MCF 10A (cell line): ENCODE results near the gene THADA. TPM values are rescaled to one million over a fixed set of nuclear protein-coding genes. Genes with fewer than 3 reads are reported as not detected.

Experiments used
- BruUV-seq: library from RNA; stranded (reverse); fragments of 400-500 nt; replicated peaks from 2 replicates; lab custom pipeline; 2021; lab: Mats Ljungman, UMichigan
- CTCF ChIA-PET: fragments of 300-600 bp; sonication (Branson Sonifier 250); formaldehyde crosslinking; extraction: SDS; loops from one replicate; lab custom pipeline; 2021; ENCODE audit warnings: antibody characterized with exemption, inconsistent platforms; lab: Yijun Ruan, JAX
- POLR2A ChIA-PET: fragments of 300-600, 350-650 bp; sonication (Branson Sonifier 250); formaldehyde crosslinking; extraction: SDS; loops from one replicate; lab custom pipeline; 2020; ENCODE audit warnings: antibody characterized with exemption, inconsistent platforms; lab: Yijun Ruan, JAX
- DNase-seq: peaks from one replicate; pipeline ENCODE4 v3.0.0-alpha.2; 2018; ENCODE audit not compliant: unreplicated experiment
- H3K27ac Mint-ChIP-seq: one replicate; pipeline ENCODE4 v1.8.0; 2022; ENCODE audit warnings: mild to moderate bottlenecking, low read depth, mixed read lengths; ENCODE audit not compliant: unreplicated experiment
- H3K27me3 Mint-ChIP-seq: one replicate; pipeline ENCODE4 v1.8.0; 2022; ENCODE audit warnings: mixed read lengths; ENCODE audit not compliant: insufficient read depth, unreplicated experiment
- H3K36me3 Mint-ChIP-seq: one replicate; pipeline ENCODE4 v1.8.0; 2022; ENCODE audit warnings: mild to moderate bottlenecking, moderate library complexity, mixed read lengths; ENCODE audit not compliant: insufficient read depth, unreplicated experiment
- H3K4me1 Mint-ChIP-seq: one replicate; pipeline ENCODE4 v1.8.0; 2022; ENCODE audit warnings: mixed read lengths; ENCODE audit not compliant: insufficient read depth, unreplicated experiment
- H3K4me3 Mint-ChIP-seq: one replicate; pipeline ENCODE4 v1.8.0; 2022; ENCODE audit warnings: mild to moderate bottlenecking, moderate library complexity, mixed read lengths; ENCODE audit not compliant: unreplicated experiment
- H3K9me3 Mint-ChIP-seq: one replicate; pipeline ENCODE4 v1.8.0; 2022; ENCODE audit warnings: mixed read lengths; ENCODE audit not compliant: unreplicated experiment
- intact Hi-C: fragments of 100-400 bp; cut with micrococcal nuclease; formaldehyde crosslinking; loops from 2 replicates; pipeline ENCODE4 v1.14.1; 2022
- total RNA-seq: library from RNA; stranded (reverse); gene quantifications from 2 replicates; pipeline ENCODE4 v1.2.3, GENCODE V29; 2022
- TF ChIP-seq, protein P1 (sequence below): fragments of 200-600 bp; IDR thresholded peaks from one replicate; pipeline ENCODE4 v1.8.0; 2022; ENCODE audit warnings: antibody characterized with exemption, mild to moderate bottlenecking; ENCODE audit not compliant: unreplicated experiment

THADA gene
- total RNA-seq, 1 experiment from 2014 or later, result 49.8 TPM

DNA sequence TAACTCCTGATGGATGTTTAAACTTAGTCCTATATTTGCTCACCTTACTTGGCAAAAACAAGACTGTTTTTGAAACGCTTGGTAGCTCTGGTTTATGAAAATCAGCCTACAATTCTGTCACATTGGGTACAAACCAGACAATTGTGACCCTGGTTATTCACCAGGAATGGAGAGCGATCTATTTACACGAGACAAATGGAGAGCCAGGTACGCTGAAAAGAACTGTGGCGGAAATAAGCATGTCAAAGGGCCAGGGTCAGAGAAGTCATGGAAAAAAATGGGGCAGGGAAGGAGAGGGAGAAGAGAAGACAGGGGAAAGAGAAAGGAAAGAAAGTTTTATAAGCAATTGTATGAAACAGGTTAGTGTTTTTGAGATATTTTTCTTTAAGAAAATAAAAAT, 250.0 kb downstream of the THADA start:
- POLR2A ChIA-PET, result interaction anchor here (0.7 kb wide), 1 partner anchor 25 kb away, joined by 3 read pairs; no protein-coding TSS in a partner anchor
- intact Hi-C loops, result no loop called here
- Mint-ChIP-seq H3K4me1 (peaks cover 18% of the 10 kb centered on the region), H3K27ac (no peak overlapping the region), H3K27me3 (no peaks in the 10 kb centered on the region), H3K4me3 (no peak overlapping the region), H3K36me3 (peaks cover 16% of the 10 kb centered on the region), H3K9me3 (no peaks in the 10 kb centered on the region)
- TF ChIP-seq, protein P1, sequence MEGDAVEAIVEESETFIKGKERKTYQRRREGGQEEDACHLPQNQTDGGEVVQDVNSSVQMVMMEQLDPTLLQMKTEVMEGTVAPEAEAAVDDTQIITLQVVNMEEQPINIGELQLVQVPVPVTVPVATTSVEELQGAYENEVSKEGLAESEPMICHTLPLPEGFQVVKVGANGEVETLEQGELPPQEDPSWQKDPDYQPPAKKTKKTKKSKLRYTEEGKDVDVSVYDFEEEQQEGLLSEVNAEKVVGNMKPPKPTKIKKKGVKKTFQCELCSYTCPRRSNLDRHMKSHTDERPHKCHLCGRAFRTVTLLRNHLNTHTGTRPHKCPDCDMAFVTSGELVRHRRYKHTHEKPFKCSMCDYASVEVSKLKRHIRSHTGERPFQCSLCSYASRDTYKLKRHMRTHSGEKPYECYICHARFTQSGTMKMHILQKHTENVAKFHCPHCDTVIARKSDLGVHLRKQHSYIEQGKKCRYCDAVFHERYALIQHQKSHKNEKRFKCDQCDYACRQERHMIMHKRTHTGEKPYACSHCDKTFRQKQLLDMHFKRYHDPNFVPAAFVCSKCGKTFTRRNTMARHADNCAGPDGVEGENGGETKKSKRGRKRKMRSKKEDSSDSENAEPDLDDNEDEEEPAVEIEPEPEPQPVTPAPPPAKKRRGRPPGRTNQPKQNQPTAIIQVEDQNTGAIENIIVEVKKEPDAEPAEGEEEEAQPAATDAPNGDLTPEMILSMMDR, result no peak
- no peak for DNase-seq
- no TSS peak for BruUV-seq
- CTCF ChIA-PET, result no interaction called here

DNA sequence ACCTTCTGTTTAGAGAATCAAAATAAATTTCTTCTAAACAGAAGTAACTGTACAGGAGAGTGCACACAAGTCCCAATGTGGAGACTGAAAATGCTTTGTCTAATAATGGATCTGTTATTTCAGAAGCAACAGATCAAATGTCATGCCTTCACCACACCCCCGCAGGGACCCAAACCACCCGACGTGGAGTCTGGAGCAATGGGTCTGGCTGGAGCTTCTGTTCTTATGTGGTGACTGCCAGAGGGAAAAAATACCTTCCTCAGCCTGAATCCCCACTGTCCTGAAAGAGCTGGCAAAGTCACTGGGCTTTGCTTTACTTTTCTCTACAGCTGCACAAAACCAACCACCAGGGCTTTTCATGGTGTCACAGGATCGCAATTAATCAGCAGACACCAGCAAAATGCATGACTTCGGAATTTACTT, 250.4 kb downstream of the THADA start:
- Mint-ChIP-seq H3K27me3 (no peaks in the 10 kb centered on the region), H3K36me3 (peaks cover 16% of the 10 kb centered on the region), H3K4me1 (peaks cover 23% of the 10 kb centered on the region), H3K9me3 (no peaks in the 10 kb centered on the region), H3K27ac (no peak overlapping the region), H3K4me3 (no peak overlapping the region)
- POLR2A ChIA-PET, result no interaction called here
- DNase-seq, result no peak
- CTCF ChIA-PET, result no interaction called here
- BruUV-seq, result no TSS peak
- TF ChIP-seq, protein P1, result no peak
- intact Hi-C loops, result no loop called here

DNA sequence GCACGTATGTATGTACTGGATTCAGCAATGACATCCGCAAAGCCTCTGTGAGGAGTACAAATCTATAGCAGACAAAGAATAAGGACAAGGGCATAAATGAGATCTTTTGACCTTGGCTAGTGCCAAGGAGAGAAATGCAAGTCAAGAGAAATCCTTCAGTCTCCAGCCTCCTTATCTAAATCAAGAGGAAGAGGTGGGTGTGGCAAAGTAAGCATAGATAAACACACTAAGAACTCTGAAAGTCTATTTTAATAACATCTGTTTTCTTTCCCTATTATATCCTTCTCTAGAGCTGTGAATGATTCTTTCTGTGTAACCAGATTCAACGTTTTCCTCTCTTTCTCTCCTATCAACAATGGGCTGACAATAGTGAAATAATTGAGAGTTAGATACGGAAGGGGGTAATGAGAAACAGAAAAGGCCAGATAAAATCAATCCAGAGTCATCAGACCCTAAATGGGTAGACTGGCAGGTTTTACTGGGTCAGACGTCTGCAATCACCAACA, 250.9 kb downstream of the THADA start:
- H3K4me1 Mint-ChIP-seq, result peaks cover 28% of the 10 kb centered on the region
- POLR2A ChIA-PET, result interaction anchor here (0.7 kb wide), 1 partner anchor 197 kb away, joined by 3 read pairs; no protein-coding TSS in a partner anchor
- H3K36me3 Mint-ChIP-seq, result peaks cover 16% of the 10 kb centered on the region
- DNase-seq, result no peak
- no TSS peak for BruUV-seq
- H3K9me3 Mint-ChIP-seq, result no peaks in the 10 kb centered on the region
- H3K27me3 Mint-ChIP-seq, result no peaks in the 10 kb centered on the region
- H3K27ac Mint-ChIP-seq, result no peak overlapping the region
- no peak overlapping the region for H3K4me3 Mint-ChIP-seq
- TF ChIP-seq, protein P1, result no peak
- CTCF ChIA-PET, result interaction anchor here (0.6 kb wide), 1 partner anchor 43 kb away, joined by 3 read pairs; no protein-coding TSS in a partner anchor
- intact Hi-C loops, result no loop called here

DNA sequence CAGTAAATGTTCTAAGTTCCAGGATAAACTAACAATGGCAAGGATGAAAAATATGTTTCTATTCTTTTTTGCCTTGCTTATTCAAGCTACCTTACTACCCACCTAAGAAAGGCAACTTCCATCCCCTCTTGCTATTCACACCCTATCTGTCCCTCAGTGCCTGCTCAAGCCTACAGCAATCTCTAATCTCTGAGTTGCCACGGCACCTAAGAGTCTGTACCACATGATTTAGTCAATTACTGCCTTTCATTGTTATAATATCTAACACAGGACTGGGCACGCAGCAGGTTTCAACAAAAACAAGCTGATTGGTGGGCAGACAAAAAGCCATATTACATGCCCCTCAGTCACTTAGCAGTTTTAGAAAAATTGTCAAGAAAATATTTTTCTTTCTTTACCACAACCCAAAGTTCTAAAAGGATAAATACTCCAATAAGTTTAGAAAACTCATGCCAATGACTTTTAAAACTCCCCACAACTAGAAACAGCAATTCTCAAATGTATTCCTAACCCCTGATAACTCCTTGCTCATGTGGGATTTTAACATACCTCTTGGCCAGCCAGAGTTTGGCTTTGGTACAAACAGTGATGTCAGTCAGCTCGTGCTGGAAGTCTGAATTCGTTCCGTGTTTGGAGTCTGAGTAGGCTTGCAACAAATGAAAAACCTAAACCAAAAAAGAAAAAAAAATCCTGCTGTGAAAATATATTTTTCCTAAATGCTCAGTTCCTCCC, 252.1 kb downstream of the THADA start:
- H3K36me3 Mint-ChIP-seq, result peaks cover 22% of the 10 kb centered on the region
- H3K27me3 Mint-ChIP-seq, result no peaks in the 10 kb centered on the region
- DNase-seq, result peak; percentile 33
- ChIA-PET CTCF (interaction anchor here (0.5 to 0.8 kb wide), 2 partner anchors 114 to 115 kb away, joined by 4 to 6 read pairs; no protein-coding TSS in a partner anchor), POLR2A (interaction anchor here (0.7 kb wide), 1 partner anchor 198 kb away, joined by 3 read pairs; no protein-coding TSS in a partner anchor)
- no peak overlapping the region for H3K4me3 Mint-ChIP-seq
- TF ChIP-seq, protein P1, result no peak
- no peaks in the 10 kb centered on the region for H3K9me3 Mint-ChIP-seq
- H3K27ac Mint-ChIP-seq, result no peak overlapping the region
- BruUV-seq, result no TSS peak
- intact Hi-C loops, result no loop called here
- H3K4me1 Mint-ChIP-seq, result peaks cover 28% of the 10 kb centered on the region
